Activated T-helper 17 cell treated with anti-CD3 and anti-CD28 coated beads, Interleukin-2, amount 50 U/mL, for 72 hours (primary cell): ENCODE data around the gene SIRPD. TPM values are rescaled to one million over a fixed set of nuclear protein-coding genes. Genes with fewer than 3 reads are reported as not detected.
"Not testable (repeated sequence)": the region's sequence is repeated elsewhere in the genome, so short reads cannot be mapped to it uniquely, and the experiment has no call there.

ENCODE experiments used
- ATAC-seq: fragments of 150-1000 bp; cut with Tn5 transposase; replicated peaks from 2 replicates; pipeline ENCODE4 v1.10.0; 2021; ENCODE audit warnings: mild to moderate bottlenecking, moderate library complexity
- H3K27ac Mint-ChIP-seq: one replicate; pipeline ENCODE4 v1.8.0; 2022; ENCODE audit warnings: mixed read lengths
- H3K27me3 Mint-ChIP-seq: one replicate; pipeline ENCODE4 v1.8.0; 2022; ENCODE audit warnings: mixed read lengths
- H3K36me3 Mint-ChIP-seq: one replicate; pipeline ENCODE4 v1.8.0; 2022; ENCODE audit warnings: low read depth, mild to moderate bottlenecking, mixed read lengths
- H3K4me1 Mint-ChIP-seq: one replicate; pipeline ENCODE4 v1.8.0; 2022; ENCODE audit warnings: mixed read lengths
- H3K4me3 Mint-ChIP-seq: one replicate; pipeline ENCODE4 v1.8.0; 2022; ENCODE audit warnings: mild to moderate bottlenecking, mixed read lengths
- H3K9me3 Mint-ChIP-seq: one replicate; pipeline ENCODE4 v1.8.0; 2022; ENCODE audit warnings: mixed read lengths
- total RNA-seq, 2 donors: library from RNA; stranded (reverse); gene quantifications; one replicate each; pipeline ENCODE4 v1.2.3, GENCODE V29; 2022

The SIRPD gene
- total RNA-seq, 2 donors from 2014 or later = not detected

DNA sequence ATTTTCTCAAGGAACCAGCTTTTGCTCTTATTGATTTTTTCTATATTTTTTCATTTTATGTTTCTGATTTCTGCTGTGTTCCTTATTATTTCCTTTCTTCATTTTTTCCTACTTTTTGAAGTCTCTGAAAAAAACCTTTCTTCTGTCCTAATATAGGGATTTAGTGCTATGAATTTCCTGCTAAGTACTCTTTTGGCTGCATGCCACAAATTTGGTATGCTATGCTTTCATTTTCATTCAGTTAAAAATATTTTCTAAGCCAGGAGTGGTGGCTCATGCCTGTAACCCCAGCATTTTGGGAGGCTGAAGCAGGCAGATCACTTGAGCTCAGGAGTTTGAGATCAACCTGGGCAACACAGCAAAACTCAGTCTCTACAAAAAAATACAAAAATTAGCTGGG, 30.6 kb downstream of the SIRPD start:
- H3K4me3 Mint-ChIP-seq = no peak overlapping the region
- no peaks in the 10 kb centered on the region for H3K4me1 Mint-ChIP-seq
- H3K27me3 Mint-ChIP-seq = no peaks in the 10 kb centered on the region
- no peaks in the 10 kb centered on the region for H3K9me3 Mint-ChIP-seq
- no peak for ATAC-seq
- H3K27ac Mint-ChIP-seq = no peak overlapping the region
- H3K36me3 Mint-ChIP-seq = no peaks in the 10 kb centered on the region

DNA sequence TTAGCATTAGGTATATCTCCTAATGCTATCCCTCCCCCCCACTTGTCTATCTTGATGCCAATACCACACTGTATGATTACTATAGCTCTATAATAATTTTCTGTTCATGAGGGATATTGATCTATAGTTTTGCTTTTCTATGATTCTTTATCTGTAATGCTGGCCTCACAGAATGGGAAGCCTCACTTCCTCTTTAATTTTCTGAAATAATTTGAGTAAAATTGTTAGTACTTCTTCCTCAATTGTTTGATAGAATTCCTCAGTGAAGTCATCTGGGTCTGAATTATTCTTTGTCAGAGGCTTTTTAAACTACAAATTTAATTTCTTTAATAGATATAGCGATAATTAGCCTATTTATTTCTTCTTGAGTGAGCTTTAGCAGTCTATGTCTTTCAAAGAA, 31.2 kb downstream of the SIRPD start:
- Mint-ChIP-seq H3K36me3 (no peaks in the 10 kb centered on the region), H3K27ac (no peak overlapping the region), H3K27me3 (no peaks in the 10 kb centered on the region), H3K9me3 (no peaks in the 10 kb centered on the region), H3K4me3 (no peak overlapping the region), H3K4me1 (no peaks in the 10 kb centered on the region)
- no peak for ATAC-seq

DNA sequence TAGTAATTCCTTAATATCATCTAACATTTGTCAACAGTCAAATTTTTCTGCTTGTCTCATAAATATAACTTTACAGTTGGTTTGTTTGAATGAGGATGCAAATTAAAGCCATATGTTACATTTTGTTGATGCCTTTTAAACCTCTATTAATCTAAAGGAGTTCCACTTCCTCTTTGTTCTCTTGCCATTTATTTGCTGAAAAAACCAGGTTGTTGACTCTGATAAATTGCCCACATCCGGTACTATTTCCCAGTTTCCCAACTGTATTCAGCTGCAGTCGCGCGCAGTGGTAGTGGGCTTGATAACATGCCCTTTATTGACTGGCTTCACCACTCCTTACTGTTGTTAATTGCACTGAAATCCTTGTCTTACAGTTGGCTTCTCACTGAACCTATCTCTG, 33.5 kb downstream of the SIRPD start:
- Mint-ChIP-seq H3K36me3 (no peaks in the 10 kb centered on the region), H3K9me3 (no peaks in the 10 kb centered on the region), H3K4me3 (no peak overlapping the region), H3K4me1 (no peaks in the 10 kb centered on the region), H3K27me3 (no peaks in the 10 kb centered on the region), H3K27ac (no peak overlapping the region)
- ATAC-seq = no peak

DNA sequence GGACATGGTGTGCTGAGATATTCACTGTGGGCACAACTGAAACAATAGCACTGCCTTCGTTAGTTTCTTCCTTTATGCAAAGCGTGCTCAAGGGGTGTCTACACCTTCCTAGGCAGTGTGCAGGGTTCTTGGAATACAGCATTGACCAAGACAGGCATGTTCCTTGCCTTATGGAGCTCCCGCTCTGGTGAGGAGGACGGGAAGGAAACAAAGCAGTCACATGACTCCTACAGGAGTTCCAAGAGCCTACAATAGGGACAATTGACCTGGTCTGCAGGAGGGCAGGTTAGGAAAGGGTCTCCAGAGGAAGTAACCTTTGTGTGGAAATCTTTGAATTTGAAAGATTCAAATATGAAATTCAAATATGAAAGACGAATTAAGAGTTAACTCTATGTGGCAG, 40.5 kb downstream of the SIRPD start:
- ATAC-seq = no peak
- H3K27ac Mint-ChIP-seq = no peak overlapping the region
- H3K27me3 Mint-ChIP-seq = peaks cover 4% of the 10 kb centered on the region
- H3K4me3 Mint-ChIP-seq = no peak overlapping the region
- H3K9me3 Mint-ChIP-seq = no peaks in the 10 kb centered on the region
- H3K4me1 Mint-ChIP-seq = no peaks in the 10 kb centered on the region
- H3K36me3 Mint-ChIP-seq = no peaks in the 10 kb centered on the region

DNA sequence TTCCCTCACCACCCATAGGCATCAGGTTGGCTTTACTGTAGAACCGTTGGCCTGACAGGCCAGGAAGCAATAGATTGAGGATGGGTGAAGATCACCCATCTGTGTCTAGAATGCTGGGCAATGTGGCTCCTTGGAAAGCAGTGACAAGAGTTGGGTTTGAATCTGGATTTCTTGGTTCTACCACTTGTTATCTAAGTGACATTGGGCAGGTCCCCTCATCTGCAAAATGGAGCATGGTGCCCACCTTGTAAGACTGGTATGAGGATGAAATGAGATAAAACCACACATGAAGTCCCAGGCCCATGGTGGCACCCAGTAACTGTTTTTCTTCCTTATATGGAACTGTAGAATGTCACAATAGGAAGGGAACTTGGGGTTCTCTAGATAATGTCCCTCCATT, 43.7 kb downstream of the SIRPD start:
- no peak for ATAC-seq
- H3K4me1 Mint-ChIP-seq = no peaks in the 10 kb centered on the region
- H3K27ac Mint-ChIP-seq = no peak overlapping the region
- H3K27me3 Mint-ChIP-seq = peaks cover 16% of the 10 kb centered on the region
- no peak overlapping the region for H3K4me3 Mint-ChIP-seq
- H3K36me3 Mint-ChIP-seq = no peaks in the 10 kb centered on the region
- no peaks in the 10 kb centered on the region for H3K9me3 Mint-ChIP-seq

DNA sequence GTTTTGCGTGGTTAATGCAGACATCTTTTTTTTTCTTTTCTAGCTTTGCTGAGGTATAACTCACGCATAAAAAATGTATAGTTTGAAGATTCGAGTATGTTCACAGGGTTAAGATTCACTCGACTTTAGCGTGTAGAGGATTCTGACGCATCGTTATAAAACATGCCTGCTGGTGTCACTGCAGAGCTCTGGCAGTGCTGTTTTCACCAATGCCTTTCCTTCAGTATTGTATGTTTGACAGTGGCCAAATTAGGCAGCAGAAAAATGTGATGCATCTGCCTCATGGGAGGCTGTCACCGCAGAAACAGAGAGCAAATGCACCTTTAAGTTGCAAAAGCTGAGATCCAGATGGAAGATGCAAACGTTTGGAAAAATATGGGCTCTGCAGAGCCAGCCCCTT, 48.3 kb downstream of the SIRPD start:
- H3K36me3 Mint-ChIP-seq = no peaks in the 10 kb centered on the region
- peak; percentile 47 for ATAC-seq
- H3K27ac Mint-ChIP-seq = no peak overlapping the region
- H3K27me3 Mint-ChIP-seq = peaks cover 19% of the 10 kb centered on the region
- no peaks in the 10 kb centered on the region for H3K9me3 Mint-ChIP-seq
- no peaks in the 10 kb centered on the region for H3K4me1 Mint-ChIP-seq
- H3K4me3 Mint-ChIP-seq = no peak overlapping the region

DNA sequence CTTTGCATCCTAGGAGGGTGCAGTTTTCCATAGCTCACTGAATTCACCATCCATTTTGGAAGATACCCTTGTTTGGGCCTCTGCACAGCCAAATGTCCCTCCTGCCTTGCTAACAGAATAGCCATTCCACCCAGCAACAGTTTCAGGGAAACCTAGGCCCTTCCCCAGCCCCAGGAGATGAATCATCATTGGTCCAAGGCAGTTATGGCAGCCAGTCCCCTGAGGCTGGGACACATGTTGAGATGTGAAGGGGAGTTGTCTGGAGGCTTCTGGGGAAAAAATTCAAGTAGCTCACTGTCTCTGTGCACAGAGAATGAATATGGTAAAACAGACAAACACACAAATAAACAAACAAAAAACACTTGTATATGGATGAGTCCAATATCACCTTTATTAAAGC, 48.9 kb downstream of the SIRPD start:
- Mint-ChIP-seq H3K27ac (no peak overlapping the region), H3K4me1 (peaks cover 1% of the 10 kb centered on the region), H3K4me3 (no peak overlapping the region), H3K27me3 (peaks cover 17% of the 10 kb centered on the region), H3K9me3 (no peaks in the 10 kb centered on the region), H3K36me3 (no peaks in the 10 kb centered on the region)
- ATAC-seq = no peak

DNA sequence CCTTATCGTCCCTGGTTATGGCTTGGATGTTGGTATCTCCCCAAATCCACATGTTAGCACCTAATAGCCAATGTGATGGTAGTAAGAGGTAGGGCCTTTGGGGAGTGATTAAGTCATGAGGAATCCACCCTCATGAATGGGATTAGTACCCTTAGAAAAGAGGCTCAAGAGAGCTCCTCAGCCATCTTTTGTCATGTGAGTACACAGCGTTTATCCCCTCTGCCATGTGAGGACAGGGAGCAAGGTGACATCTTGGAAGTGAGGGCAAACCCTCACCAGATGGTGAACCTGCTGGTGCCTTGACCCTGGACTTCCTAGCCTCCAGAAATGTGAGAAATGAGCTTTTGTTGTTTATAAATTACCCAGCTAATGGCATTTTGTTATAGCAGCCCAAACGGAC, 50.2 kb downstream of the SIRPD start:
- no peak for ATAC-seq
- Mint-ChIP-seq H3K9me3 (no peaks in the 10 kb centered on the region), H3K4me3 (no peak overlapping the region), H3K36me3 (no peaks in the 10 kb centered on the region), H3K27ac (no peak overlapping the region), H3K4me1 (peaks cover 5% of the 10 kb centered on the region), H3K27me3 (peaks cover 26% of the 10 kb centered on the region)

DNA sequence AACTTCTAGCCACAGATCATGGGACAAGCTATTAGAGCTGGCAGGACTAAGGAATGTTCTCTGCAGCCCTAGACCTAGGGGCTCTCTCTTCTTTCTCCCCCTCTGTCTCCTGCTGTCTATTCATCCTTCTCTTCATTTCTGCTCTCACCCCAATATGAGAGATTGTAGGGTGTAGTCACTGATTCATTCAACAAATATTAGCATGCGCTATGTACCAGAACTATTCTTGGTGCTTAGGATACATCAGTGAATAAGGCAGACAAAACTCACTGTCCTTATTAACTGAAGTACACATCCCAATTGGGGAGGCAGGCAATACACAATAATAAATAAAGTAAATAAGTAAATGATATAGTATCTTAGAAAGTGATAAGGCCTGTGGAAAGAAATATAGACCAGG, 51.6 kb downstream of the SIRPD start:
- Mint-ChIP-seq H3K36me3 (no peaks in the 10 kb centered on the region), H3K4me1 (peaks cover 5% of the 10 kb centered on the region), H3K27ac (no peak overlapping the region), H3K27me3 (peaks cover 24% of the 10 kb centered on the region), H3K4me3 (no peak overlapping the region), H3K9me3 (no peaks in the 10 kb centered on the region)
- no peak for ATAC-seq

DNA sequence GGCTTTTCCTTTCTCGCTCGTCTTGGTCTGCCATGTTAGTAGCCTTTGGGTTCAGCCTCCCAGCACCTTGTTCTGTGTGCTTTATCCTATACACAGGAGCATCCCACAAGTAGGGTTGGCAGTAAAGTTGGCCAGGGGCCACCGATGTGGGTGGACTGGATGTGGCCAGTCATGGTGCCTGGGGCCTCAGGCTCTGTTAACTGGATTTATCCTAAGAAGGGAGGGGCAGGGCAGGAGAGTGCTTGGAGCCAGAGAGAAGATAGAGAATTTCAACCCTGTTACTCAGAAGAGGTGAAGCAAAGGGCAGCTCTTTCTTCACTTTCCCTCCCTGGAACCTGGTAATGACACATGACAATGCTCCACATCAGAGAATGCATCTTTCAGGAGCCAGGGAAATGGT, 52.1 kb downstream of the SIRPD start:
- no peak overlapping the region for H3K27ac Mint-ChIP-seq
- ATAC-seq = no peak
- no peaks in the 10 kb centered on the region for H3K36me3 Mint-ChIP-seq
- no peak overlapping the region for H3K4me3 Mint-ChIP-seq
- H3K9me3 Mint-ChIP-seq = no peaks in the 10 kb centered on the region
- H3K4me1 Mint-ChIP-seq = peaks cover 5% of the 10 kb centered on the region
- peaks cover 26% of the 10 kb centered on the region for H3K27me3 Mint-ChIP-seq

DNA sequence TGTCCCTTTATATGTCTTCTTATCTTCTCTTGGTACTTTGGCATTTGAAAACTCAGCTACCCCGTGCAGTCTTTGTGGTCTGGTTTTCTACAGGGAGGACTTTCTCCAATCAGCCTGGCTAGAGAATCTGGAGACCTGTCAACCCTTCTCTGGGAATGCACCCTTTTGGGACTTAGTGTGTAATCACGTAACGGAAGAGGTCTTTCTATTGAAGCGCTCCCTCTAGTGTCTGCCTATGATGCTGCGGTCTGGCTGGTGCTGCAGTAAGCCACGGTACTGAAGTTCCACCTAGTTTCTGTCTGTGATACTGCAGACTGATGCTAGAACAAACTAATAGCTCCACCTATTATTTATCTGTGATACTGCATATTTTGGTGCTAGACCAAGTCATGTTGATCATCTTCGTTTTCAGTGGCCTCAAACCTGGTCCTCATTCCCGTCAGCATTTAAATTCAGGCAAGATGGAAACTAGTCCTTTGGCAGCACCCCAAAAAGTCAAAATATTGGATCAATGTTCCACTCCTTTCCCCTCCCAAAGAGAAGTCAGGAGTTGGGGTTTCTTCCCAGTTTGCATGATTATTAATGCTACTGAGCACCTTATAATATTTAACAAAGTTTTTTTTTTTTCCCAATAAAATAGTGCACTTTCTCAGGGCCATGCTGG, 53.8 kb downstream of the SIRPD start:
- Mint-ChIP-seq H3K36me3 (no peaks in the 10 kb centered on the region), H3K4me1 (peaks cover 5% of the 10 kb centered on the region), H3K9me3 (no peaks in the 10 kb centered on the region), H3K27me3 (peaks cover 38% of the 10 kb centered on the region), H3K27ac (no peak overlapping the region), H3K4me3 (no peak overlapping the region)
- peak; percentile 100 for ATAC-seq

DNA sequence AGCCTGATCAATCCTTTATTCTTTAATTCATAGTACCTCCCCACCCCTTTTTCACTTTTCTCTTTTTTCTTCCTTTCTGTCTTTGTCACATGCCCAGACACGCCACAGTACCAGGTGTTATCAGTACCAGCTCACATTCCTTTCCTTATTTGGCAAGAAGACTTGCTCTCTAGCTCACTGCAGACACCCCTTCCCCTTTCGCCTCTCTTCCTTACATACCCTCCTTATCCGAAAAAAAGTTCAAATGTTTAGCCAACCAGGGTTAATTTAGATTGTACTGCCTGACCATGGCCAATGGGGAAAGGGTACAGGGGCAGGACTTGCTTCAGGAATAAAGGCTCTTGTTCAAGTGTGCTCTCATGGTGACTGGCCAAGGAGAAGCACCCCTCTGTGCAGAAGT, 57.0 kb downstream of the SIRPD start:
- H3K27me3 Mint-ChIP-seq = peaks cover 49% of the 10 kb centered on the region
- H3K36me3 Mint-ChIP-seq = no peaks in the 10 kb centered on the region
- no peak for ATAC-seq
- H3K4me1 Mint-ChIP-seq = peaks cover 5% of the 10 kb centered on the region
- no peak overlapping the region for H3K4me3 Mint-ChIP-seq
- H3K27ac Mint-ChIP-seq = no peak overlapping the region
- H3K9me3 Mint-ChIP-seq = no peaks in the 10 kb centered on the region

DNA sequence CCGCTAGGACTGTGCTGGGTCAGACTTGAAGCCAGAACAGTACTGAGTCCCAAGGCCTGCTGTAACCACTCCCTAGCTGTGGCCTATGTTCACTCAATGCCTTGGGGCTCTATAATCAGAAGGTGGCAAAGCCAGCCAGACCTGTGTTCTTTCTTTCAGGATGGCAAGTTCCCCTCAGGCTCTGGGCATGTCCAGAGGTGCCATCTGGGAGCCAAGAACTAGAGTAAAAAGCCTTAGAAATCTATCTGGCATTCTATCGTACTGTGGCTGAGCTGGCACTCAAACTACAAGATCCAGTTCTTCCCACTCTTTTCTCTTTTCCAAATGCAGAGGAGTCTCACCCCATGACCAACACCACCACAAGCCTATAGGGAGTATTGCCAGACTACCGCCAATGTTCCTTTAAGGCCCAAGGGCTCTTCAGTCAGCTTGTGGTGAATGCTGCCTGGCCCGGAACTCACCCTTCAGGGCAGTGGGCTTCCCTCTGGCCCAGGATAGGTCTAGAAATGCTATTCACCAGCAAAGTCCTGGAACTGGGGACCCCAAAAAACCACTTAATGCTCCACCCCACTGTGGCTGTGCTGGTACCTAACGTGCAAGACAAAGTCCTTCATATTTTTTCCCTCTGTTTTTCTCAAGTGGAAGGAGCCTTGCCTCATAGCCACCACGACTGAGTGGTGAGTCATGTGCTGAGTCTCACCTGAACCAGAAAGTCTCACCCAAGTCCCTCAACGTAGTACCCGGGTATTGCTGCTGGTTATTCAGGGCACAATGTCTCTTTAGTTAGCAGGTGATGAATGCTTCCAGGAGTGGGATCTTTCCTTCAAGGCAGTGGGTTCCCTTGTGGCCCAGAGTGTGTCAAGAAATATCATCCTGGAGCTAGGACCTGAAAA, 57.7 kb downstream of the SIRPD start:
- H3K36me3 Mint-ChIP-seq = no peaks in the 10 kb centered on the region
- peaks cover 5% of the 10 kb centered on the region for H3K4me1 Mint-ChIP-seq
- no peak overlapping the region for H3K27ac Mint-ChIP-seq
- peaks cover 49% of the 10 kb centered on the region for H3K27me3 Mint-ChIP-seq
- no peaks in the 10 kb centered on the region for H3K9me3 Mint-ChIP-seq
- no peak overlapping the region for H3K4me3 Mint-ChIP-seq
- ATAC-seq = no peak

DNA sequence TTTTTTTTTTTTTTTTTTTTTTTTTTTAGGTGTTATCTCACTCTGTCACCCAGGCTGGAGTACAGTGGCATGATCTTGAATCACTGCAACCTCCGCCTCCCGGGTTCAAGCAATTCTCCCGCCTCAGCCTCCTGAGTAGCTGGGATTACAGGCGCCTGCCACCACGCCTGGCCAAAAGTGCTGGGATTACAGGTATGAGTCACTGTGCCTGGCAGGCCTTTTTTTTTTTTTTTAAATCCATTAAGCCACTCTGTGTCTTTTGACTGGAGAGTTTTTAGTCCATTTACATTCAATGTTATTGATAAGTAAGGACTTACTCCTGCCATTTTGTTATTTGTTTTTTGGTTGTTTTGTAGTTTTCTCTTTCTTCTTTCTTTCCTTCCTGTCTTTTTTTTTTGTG, 60.1 kb downstream of the SIRPD start:
- not testable (repeated sequence) for H3K4me1 Mint-ChIP-seq, H3K36me3 Mint-ChIP-seq, H3K27ac Mint-ChIP-seq, ATAC-seq, H3K9me3 Mint-ChIP-seq, H3K4me3 Mint-ChIP-seq
- H3K27me3 Mint-ChIP-seq = peaks cover 41% of the 10 kb centered on the region

DNA sequence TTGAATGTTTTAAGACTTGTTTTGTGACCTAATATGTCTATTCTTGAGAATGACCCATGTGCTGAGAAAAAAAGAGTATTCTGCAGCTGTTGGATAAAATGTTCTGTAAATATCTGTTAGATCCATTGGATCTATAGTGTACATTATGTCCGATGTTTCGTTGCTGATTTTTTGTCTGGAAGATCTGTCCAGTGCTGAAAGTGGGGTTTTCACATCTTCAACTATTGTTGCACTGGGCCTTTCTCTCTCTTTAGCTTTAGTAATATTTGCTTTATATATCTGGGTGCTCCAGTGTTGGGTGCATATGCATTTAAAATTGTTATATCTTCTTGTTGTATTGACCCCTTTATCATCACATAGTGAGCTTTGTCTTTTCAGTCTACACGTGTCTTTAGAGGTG, 60.6 kb downstream of the SIRPD start:
- H3K27me3 Mint-ChIP-seq = peaks cover 38% of the 10 kb centered on the region
- H3K4me1 Mint-ChIP-seq = no peaks in the 10 kb centered on the region
- no peak overlapping the region for H3K4me3 Mint-ChIP-seq
- no peak overlapping the region for H3K27ac Mint-ChIP-seq
- ATAC-seq = no peak
- H3K36me3 Mint-ChIP-seq = no peaks in the 10 kb centered on the region
- no peaks in the 10 kb centered on the region for H3K9me3 Mint-ChIP-seq
